Stimulated activated CD4-positive, alpha-beta T cell treated with anti-CD3 and anti-CD28 coated beads, Interleukin-12 subunit alpha, Interleukin-12 subunit beta, amount 100 ng/mL, for 24 hours (primary cell): ENCODE data around the gene NARF.

ENCODE experiments used
- DNase-seq, 2 experiments: peaks; one replicate each; pipeline ENCODE4 v3.0.0-alpha.2; 2020; ENCODE audit warnings: low read depth in 2 of 2

NARF gene

DNA sequence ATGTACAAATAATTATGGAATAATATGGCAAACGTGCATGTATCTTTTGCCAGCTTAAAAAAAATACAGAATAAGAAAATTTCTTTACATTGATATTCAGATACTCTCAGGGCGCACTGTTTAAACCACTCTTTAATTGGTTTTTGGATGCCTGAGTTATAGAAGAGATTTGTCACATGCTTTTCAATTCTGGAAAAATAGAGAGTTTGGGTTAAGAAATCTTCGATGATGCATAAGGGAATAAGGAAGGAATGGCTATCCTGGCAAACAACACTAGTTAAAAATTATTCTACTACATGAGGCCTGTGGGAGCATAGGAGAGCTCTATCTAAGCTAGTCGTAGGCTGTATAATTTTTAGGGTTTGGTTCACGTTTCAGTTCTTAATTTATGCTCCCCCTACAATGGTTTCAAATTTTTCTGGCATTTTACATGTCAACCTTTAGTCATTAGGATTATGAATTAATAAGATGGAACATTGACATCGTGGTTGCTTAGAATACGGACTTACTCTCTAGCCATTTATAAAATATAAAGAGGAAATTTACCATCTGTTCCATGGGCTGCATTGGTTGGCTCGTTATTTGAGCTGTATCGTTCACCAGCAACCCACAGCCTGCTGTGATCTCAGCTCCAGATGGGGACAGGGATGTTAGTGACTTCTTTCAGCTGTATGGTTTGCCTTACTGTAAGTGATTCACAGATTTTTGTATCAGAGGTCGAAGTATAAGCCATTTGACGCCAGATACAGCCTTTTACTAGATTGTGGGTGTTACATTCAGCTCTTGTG is 15.9 kb downstream of the NARF start:
- DNase-seq, result no peak

- DNase-seq, result no peak
These were observed 16.9 kb downstream of the NARF start for GRCh38 chr17:82475458-82475857.

GRCh38 chr17:82477934-82478333 is 19.4 kb downstream of the NARF start:
- no peak for DNase-seq

- no peak for DNase-seq
These were observed 21.1 kb downstream of the NARF start for GRCh38 chr17:82479602-82480001.

DNA sequence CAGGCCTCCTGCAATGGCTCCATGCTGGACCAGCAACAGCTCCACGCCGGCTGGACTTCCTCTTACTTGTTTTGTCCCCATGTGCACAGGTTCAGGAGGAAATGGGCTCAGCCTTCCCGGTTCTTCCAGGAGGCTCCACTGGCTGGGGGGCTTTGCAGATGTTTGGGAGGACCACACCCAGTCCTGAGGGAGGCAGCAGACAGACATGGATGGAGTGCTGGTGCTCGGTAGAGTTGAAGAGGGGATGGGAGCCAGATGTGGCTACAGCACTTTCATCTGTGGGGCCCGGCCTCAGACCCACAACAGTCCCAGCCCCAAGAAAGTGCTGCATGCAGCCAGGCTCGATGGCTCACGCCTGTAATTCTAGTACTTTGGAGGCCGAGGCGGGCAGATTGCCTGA is 21.8 kb downstream of the NARF start:
- no peak for DNase-seq

DNA sequence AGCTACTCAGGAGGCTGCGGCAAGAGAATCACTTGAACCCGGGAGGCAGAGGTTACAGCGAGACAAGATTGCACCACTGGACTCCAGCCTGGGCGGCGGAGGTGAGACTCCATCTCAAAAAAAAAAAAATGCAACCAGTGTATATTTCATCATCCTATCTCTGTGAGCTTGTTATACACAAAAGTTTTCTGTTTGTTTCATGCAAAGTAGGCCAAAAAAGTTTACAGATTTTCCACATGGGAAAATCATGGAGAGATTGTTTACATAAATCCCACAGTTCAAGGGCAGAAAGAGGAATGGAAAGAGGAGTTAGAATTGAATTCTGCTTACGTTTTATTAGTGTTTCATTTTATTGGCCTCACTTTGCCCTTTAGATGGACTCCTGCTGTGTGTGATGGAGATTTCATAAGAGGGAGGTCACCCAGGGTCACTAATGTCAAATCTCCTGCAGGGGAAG is 24.7 kb downstream of the NARF start:
- no peak for DNase-seq

- DNase-seq, result no peak
These were observed 25.3 kb downstream of the NARF start for GRCh38 chr17:82483836-82484235.

GRCh38 chr17:82486231-82487094 is 27.9 kb downstream of the NARF start:
- no peak for DNase-seq

- no peak for DNase-seq
These were observed 29.4 kb downstream of the NARF start for GRCh38 chr17:82487910-82488309.

DNA sequence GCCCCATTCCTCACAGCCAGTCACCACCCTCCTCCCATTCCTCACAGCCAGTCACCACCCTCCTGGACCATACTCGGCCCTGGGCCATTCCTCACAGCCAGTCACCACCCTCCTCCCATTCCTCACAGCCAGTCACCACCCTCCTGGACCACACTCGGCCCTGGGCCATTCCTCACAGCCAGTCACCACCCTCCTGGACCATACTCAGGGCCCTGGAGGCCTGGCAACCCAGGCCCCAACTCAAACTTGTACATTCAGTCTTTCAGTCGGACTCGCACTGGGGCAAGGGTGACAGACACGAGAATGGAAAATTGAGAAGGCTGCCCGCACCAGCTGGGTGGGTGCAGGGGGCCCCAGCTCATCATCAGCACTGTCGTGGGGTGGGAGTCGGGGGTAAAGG is 30.6 kb downstream of the NARF start:
- no peak for DNase-seq

DNA sequence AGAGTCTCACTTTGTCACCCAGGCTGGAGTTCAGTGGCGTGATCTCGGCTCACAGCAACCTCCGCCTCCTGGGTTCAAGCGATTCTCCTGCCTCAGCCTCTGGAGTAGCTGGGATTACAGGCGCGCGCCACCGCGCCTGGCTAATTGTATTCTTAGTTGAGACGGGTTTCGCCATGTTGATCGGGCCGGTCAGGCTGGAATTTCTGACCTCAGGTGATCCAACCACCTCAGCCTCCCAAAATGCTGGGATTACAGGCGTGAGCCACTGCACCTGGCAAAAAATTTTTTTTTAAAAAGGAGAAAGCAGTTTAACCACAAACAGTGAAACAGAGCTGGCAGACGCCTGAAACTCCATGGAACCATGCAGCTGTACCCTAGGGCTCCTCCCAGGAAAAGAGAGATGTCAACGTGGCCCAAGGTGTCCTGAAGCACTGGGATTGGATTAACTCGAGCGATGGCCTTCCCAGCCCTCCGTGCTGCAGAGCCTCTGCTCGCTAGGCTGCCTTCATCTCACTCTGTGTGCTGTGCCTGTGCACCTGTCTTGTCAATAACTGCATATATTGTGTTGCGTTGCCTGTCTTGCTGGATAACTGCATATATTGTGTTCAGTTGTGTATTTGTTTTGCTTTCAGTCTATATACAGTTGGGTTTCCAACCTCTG is 31.4 kb downstream of the NARF start:
- DNase-seq, result no peak

DNA sequence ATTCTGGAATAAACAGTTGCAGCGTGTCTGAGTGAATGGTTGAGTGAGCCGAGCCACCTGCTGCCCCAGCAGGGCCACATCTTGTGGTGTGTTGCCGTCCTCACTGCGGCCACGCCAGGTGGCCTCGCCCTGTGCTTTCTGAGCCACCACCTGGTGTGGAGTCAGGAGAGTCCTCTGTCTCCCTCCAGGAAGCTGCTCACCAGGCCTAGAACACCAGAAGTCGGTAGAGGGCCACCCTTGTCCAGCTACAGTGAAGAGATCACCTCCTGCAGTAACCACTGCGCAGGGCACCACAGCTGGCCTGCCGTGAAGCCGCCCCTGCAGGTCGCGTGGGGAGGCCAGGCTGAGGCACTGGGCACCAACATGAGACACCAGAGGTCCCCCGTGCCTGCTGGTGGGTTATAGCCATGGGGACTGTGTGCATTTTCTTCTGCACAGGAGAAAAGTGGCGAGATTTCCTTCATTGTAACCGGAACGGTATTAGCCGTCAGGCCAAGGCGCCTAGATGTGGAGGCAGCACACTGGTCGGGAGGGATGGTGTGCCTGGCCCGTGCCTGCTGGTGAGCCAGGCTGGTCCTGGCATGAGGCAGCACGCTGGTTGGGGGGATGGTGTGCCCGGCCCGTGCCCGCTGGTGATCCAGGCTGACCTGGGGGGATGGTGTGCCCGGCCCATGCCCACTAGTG is 32.1 kb downstream of the NARF start:
- DNase-seq, result no peak

- DNase-seq, result no peak
These were observed 32.6 kb downstream of the NARF start for GRCh38 chr17:82491196-82491530.

- DNase-seq, result no peak
These were observed 33.0 kb downstream of the NARF start for GRCh38 chr17:82491533-82491932.

GRCh38 chr17:82492643-82493225 is 34.2 kb downstream of the NARF start:
- no peak for DNase-seq

- DNase-seq, result no peak
These were observed 34.8 kb downstream of the NARF start for GRCh38 chr17:82493226-82493781.

DNA sequence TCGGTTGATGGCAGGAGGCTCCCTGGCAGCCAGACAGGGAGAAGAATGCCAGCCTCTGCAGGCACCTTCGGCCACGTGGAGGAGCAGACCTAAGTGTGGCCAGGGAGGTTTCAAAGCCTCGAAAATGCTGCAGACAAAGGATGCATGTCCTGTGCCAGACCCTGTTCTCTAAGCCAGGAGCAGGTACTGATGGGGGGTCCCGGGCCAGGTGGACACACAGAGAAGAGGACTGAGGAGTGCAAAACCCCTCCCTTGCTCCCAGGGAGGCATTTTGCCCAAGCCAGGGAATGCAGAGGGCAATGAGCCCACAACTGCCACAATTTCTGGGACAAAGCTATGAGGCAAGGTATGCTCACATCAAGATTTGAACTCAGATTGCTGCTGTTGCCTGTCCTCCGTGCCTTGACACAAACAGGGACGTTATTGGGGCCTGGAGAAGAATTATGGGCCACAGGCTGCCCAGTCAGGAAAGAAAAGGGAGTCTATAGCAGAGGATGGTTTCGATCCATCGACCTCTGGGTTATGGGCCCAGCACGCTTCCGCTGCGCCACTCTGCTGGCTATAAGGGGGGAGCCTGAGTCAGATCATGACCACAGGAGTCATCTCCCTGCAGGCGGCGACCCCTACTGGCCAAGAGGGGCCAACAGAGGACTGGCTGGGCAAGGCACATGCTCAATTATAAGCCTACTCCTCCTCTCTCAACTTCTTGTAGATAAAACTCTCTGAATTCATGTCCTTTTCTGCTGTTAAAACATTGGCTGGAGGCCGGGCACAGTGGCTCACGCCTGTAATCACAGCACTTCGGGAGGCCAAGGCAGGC is 35.9 kb downstream of the NARF start:
- peak; percentile 79 to 83 for DNase-seq

GRCh38 chr17:82495844-82496528 is 37.4 kb downstream of the NARF start:
- DNase-seq, result no peak

DNA sequence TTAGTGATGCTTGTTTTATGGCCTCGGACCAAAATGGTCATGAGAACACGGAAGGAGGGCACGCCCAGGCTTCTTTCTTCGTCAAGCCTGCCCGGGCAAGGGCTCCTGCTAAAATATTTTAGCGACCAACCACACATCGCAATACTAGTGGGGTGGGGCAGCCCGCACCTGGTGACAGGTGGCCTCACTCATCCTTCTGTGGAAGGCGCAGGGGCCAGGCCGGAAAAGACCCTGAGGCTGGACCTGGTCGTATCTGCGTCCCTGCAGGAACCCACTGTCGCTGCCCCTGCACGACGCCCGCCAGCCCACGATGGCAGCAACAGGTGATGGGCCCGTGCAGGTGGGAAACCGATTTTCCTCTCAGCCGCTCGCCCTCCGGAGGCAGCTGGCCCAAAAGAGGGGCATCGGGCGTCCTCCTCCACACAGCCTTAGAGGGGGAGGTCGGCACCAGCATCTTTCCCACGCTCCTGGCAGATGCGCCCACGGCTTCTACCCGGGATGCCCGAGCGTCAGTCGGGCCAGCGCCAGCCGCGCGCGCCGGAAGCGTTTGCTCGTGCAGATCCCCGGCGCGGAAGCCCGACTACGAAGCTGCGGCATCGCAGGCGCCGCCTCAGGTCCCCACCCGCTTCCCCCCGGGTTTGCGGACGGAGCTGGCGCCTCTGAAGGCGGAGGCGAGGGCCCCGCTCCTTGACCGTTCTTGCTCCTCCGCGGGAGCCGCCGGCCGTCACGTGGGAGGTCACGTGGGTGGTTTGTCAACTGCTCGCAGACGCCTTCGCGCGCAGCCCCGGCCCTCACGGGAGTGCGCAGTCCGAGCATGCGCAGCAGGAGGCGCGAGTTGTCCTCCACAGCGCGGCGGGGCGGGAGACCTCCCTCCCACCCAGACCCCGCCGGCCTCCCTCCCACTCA is 38.2 kb downstream of the NARF start:
- DNase-seq, result peak; percentile 74 to 90
